HG02884 (cell line): ENCODE results near the gene COQ4.
"Not testable (repeated sequence)": the region's sequence is repeated elsewhere in the genome, so short reads cannot be mapped to it uniquely, and the experiment has no call there.

Experiments
- ATAC-seq: cut with Tn5 transposase; IDR thresholded peaks from one replicate; pipeline ENCODE4 v1.9.1; 2021; ENCODE audit warnings: mild to moderate bottlenecking, moderate library complexity; ENCODE audit not compliant: unreplicated experiment

COQ4 gene

GRCh38 chr9:128322404-128323211 is at the start of gene COQ4, which contains the start of gene TRUB2:
Gene COQ4 (plus strand): TSS chr9:128322839. CDS start chr9:128322859, 20 bp downstream.
Gene TRUB2 (minus strand): TSS chr9:128322447. CDS start chr9:128322408, 39 bp downstream.
- peak; percentile 74 for ATAC-seq

GRCh38 chr9:128274245-128274644 is 48.4 kb upstream of the COQ4 start:
- ATAC-seq: no peak

GRCh38 chr9:128275198-128276007 is 47.2 kb upstream of the COQ4 start, which contains the start of gene GOLGA2:
Gene GOLGA2 (minus strand): TSS chr9:128276007. CDS start chr9:128275976, 31 bp downstream.
- peak; percentile 42 for ATAC-seq

GRCh38 chr9:128276008-128276573 is 46.5 kb upstream of the COQ4 start, which contains the start of gene SWI5:
Gene SWI5 (plus strand): TSS chr9:128276276.
- peak; percentile 92 for ATAC-seq

GRCh38 chr9:128276574-128277270 is 45.9 kb upstream of the COQ4 start:
- ATAC-seq: no peak

GRCh38 chr9:128279088-128280073 is 43.3 kb upstream of the COQ4 start:
- ATAC-seq: not testable (repeated sequence)

GRCh38 chr9:128280084-128280622 is 42.5 kb upstream of the COQ4 start:
- no peak for ATAC-seq

- ATAC-seq: no peak
Observed at GRCh38 chr9:128282500-128282899, 40.1 kb upstream of the COQ4 start.

- no peak for ATAC-seq
Observed at GRCh38 chr9:128285033-128285784, 37.4 kb upstream of the COQ4 start.

- no peak for ATAC-seq
Observed at GRCh38 chr9:128286440-128286839, 36.2 kb upstream of the COQ4 start.

GRCh38 chr9:128288273-128289004 is 34.2 kb upstream of the COQ4 start:
- no peak for ATAC-seq

GRCh38 chr9:128292009-128292408 is 30.6 kb upstream of the COQ4 start:
- ATAC-seq: no peak

- no peak for ATAC-seq
Observed at GRCh38 chr9:128293091-128293490, 29.5 kb upstream of the COQ4 start.

- ATAC-seq: no peak
Observed at GRCh38 chr9:128294142-128294541, 28.5 kb upstream of the COQ4 start.

- ATAC-seq: no peak
Observed at GRCh38 chr9:128296340-128297220, 26.1 kb upstream of the COQ4 start.

- no peak for ATAC-seq
Observed at GRCh38 chr9:128297221-128297773, 25.3 kb upstream of the COQ4 start.
